Endodermal cell (in vitro differentiated cells): ENCODE data around the gene ZNF394. TPM values are rescaled to one million over a fixed set of nuclear protein-coding genes. Genes with fewer than 3 reads are reported as not detected.
A peak's percentile ranks its signal among the peaks of the same experiment; 100 is the strongest.

Source experiments
- DNase-seq: peaks from one replicate; pipeline ENCODE4 v3.0.0-alpha.2; 2017
- H3K27ac ChIP-seq: 2 replicates; pipeline ENCODE4 v1.5.1; 2013; ENCODE audit warnings: mild to moderate bottlenecking, low read depth, low read length, moderate library complexity
- H3K27me3 ChIP-seq: 2 replicates; pipeline ENCODE4 v1.6.1; 2013; ENCODE audit warnings: mild to moderate bottlenecking, low read length, moderate library complexity; ENCODE audit not compliant: insufficient read depth, control insufficient read depth, poor library complexity, severe bottlenecking
- H3K36me3 ChIP-seq: 2 replicates; pipeline ENCODE4 v1.7.0; 2013; ENCODE audit warnings: mild to moderate bottlenecking, low read length, moderate library complexity; ENCODE audit not compliant: control insufficient read depth, insufficient read depth
- H3K4me1 ChIP-seq: one replicate; pipeline ENCODE4 v1.7.0; 2013; ENCODE audit warnings: low read length; ENCODE audit not compliant: control insufficient read depth, insufficient read depth
- H3K4me3 ChIP-seq: 2 replicates; pipeline ENCODE4 v1.5.1; 2013; ENCODE audit warnings: mild to moderate bottlenecking, low read length, moderate library complexity
- H3K9ac ChIP-seq: 2 replicates; pipeline ENCODE4 v1.6.1; 2013; ENCODE audit warnings: mild to moderate bottlenecking, low read length, moderate library complexity; ENCODE audit not compliant: poor library complexity, severe bottlenecking; ENCODE audit errors: extremely low read depth
- H3K9me3 ChIP-seq: 2 replicates; pipeline ENCODE4 v1.6.1; 2013; ENCODE audit warnings: mild to moderate bottlenecking, low read length, moderate library complexity; ENCODE audit not compliant: control insufficient read depth
- H3K27ac Mint-ChIP-seq: 2 replicates; pipeline ENCODE4 v1.8.0; 2020; ENCODE audit warnings: mixed read lengths
- H3K27me3 Mint-ChIP-seq: 2 replicates; pipeline ENCODE4 v1.8.0; 2021; ENCODE audit warnings: mild to moderate bottlenecking, mixed read lengths; ENCODE audit not compliant: insufficient read depth
- H3K36me3 Mint-ChIP-seq: 2 replicates; pipeline ENCODE4 v1.8.0; 2020; ENCODE audit warnings: low read depth, mixed read lengths
- H3K4me1 Mint-ChIP-seq: 2 replicates; pipeline ENCODE4 v1.8.0; 2020; ENCODE audit warnings: mixed read lengths
- H3K4me3 Mint-ChIP-seq: 2 replicates; pipeline ENCODE4 v1.8.0; 2020; ENCODE audit warnings: mild to moderate bottlenecking, moderate library complexity, mixed read lengths
- H3K9me3 Mint-ChIP-seq: 2 replicates; pipeline ENCODE4 v1.8.0; 2020; ENCODE audit warnings: mild to moderate bottlenecking, mixed read lengths
- CTCF ChIP-seq: fragments of 200-600 bp; sonication (generic); conservative IDR thresholded peaks from 2 replicates; pipeline ENCODE4 v1.5.0; 2021; ENCODE audit warnings: antibody characterized with exemption, mild to moderate bottlenecking
- WGBS, 2 experiments: methylation state at CpG; one replicate each; pipeline versions ENCODE4 v1.1.5 to v1.1.7; 2013; ENCODE audit warnings: missing lambda C conversion rate in 2 of 2, mixed read lengths in 1 of 2; ENCODE audit not compliant: insufficient coverage in 1 of 2, insufficient read length in 1 of 2; 5-methylcytosine and 5-hydroxymethylcytosine counted together
- total RNA-seq, 2 donors: library from RNA; stranded (reverse); fragmentation: NEBNext Ultra II Directional in 1 of 2; extraction: Animal tissue kit (Norgen Biotek cat#: 25700) in 1 of 2; gene quantifications; 2 replicates in 1 of 2; 3 replicates in 1 of 2; pipeline ENCODE4 v1.2.1, GENCODE V29; 2021

ZNF394 gene
- total RNA-seq, 2 donors from 2014 or later: 21.0 to 22.0 TPM

GRCh38 chr7:99531354-99531765 lies 31.3 kb upstream of the ZNF394 start:
- Histone ChIP-seq H3K9ac (no peak overlapping the region), H3K4me3 (peak overlapping the region; percentile 62), H3K27me3 (no peaks in the 10 kb centered on the region), H3K36me3 (peaks cover 74% of the 10 kb centered on the region), H3K9me3 (peaks cover 61% of the 10 kb centered on the region), H3K27ac (no peak overlapping the region), H3K4me1 (no peaks in the 10 kb centered on the region)
- no peaks in the 10 kb centered on the region for H3K4me1 Mint-ChIP-seq
- TF ChIP-seq CTCF: no peak
- H3K4me3 Mint-ChIP-seq: no peak overlapping the region
- H3K27me3 Mint-ChIP-seq: no peaks in the 10 kb centered on the region
- peaks cover 76% of the 10 kb centered on the region for H3K36me3 Mint-ChIP-seq
- no peak overlapping the region for H3K27ac Mint-ChIP-seq
- H3K9me3 Mint-ChIP-seq: peaks cover 78% of the 10 kb centered on the region
- 97% methylated on average over 9 to 12 of the region's 12 CpGs for WGBS, 2 experiments
- DNase-seq: no peak

- peak; percentile 61 for DNase-seq
- peak; percentile 70 for TF ChIP-seq CTCF
Observed at GRCh38 chr7:99525713-99526440, 25.8 kb upstream of the ZNF394 start.

GRCh38 chr7:99521399-99521798 lies 21.3 kb upstream of the ZNF394 start:
- H3K27me3 Mint-ChIP-seq: no peaks in the 10 kb centered on the region
- H3K27ac ChIP-seq: no peak overlapping the region
- H3K27me3 ChIP-seq: no peaks in the 10 kb centered on the region
- WGBS, 2 experiments: 88 to 100% methylated on average over 1 to 3 of the region's 3 CpGs
- DNase-seq: no peak
- no peaks in the 10 kb centered on the region for H3K4me1 ChIP-seq
- no peak overlapping the region for H3K4me3 ChIP-seq
- H3K9ac ChIP-seq: no peak overlapping the region
- no peak overlapping the region for H3K27ac Mint-ChIP-seq
- no peaks in the 10 kb centered on the region for H3K9me3 ChIP-seq
- no peaks in the 10 kb centered on the region for H3K4me1 Mint-ChIP-seq
- peaks cover 54% of the 10 kb centered on the region for H3K36me3 ChIP-seq
- H3K4me3 Mint-ChIP-seq: no peak overlapping the region
- no peak for TF ChIP-seq CTCF
- peaks cover 66% of the 10 kb centered on the region for H3K36me3 Mint-ChIP-seq
- peaks cover 2% of the 10 kb centered on the region for H3K9me3 Mint-ChIP-seq

More at GRCh38 chr7:99525713-99526440, 25.8 kb upstream of the ZNF394 start:
- H3K27ac Mint-ChIP-seq: no peak overlapping the region
- Histone ChIP-seq H3K9me3 (peaks cover 28% of the 10 kb centered on the region), H3K27ac (no peak overlapping the region), H3K27me3 (no peaks in the 10 kb centered on the region), H3K4me1 (no peaks in the 10 kb centered on the region), H3K9ac (no peak overlapping the region), H3K4me3 (no peak overlapping the region), H3K36me3 (peaks cover 71% of the 10 kb centered on the region)
- H3K27me3 Mint-ChIP-seq: no peaks in the 10 kb centered on the region
- 95% methylated on average over 21 of the region's 21 CpGs for WGBS, 2 experiments
- H3K9me3 Mint-ChIP-seq: peaks cover 39% of the 10 kb centered on the region
- peaks cover 76% of the 10 kb centered on the region for H3K36me3 Mint-ChIP-seq
- H3K4me3 Mint-ChIP-seq: no peak overlapping the region
- no peaks in the 10 kb centered on the region for H3K4me1 Mint-ChIP-seq
